ENCODE measurements around the gene MAN1A1.

The MAN1A1 gene

DNA sequence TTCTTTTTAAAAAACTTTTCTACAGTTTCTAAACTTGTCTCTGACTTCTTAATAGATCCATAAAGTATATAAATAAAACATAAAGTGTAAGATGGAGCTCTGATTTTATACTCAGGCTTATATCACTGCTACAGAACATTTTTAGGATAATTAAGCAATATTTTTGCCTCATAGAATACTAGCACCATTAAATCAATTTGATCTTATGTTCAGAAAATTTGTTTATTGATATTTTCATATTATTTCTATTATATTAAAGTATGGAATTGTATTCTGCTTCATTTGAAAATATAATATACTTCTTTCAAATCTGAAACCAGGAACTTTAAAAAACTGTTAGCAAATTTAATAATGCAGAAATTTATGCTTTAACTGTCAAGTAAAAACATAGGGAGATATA is 106.5 kb downstream of the MAN1A1 start:
- no peak for DNase-seq (ENCODE audit: extremely low spot score)
- TF ChIP-seq ZNF384 (IDR thresholded peaks at IDR 0.05): no peak
- TF ChIP-seq, protein P1, sequence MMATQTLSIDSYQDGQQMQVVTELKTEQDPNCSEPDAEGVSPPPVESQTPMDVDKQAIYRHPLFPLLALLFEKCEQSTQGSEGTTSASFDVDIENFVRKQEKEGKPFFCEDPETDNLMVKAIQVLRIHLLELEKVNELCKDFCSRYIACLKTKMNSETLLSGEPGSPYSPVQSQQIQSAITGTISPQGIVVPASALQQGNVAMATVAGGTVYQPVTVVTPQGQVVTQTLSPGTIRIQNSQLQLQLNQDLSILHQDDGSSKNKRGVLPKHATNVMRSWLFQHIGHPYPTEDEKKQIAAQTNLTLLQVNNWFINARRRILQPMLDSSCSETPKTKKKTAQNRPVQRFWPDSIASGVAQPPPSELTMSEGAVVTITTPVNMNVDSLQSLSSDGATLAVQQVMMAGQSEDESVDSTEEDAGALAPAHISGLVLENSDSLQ (IDR thresholded peaks at IDR 0.05): no peak
- no peak for TF ChIP-seq CTBP1 (IDR thresholded peaks at IDR 0.05; ENCODE audit: borderline replicate concordance)
- TF ChIP-seq LEF1 (IDR thresholded peaks at IDR 0.05; ENCODE audit: borderline replicate concordance): no peak
- TF ChIP-seq BHLHE40 (IDR thresholded peaks at IDR 0.05; ENCODE audit: borderline replicate concordance): no peak
- TF ChIP-seq FOXM1 (IDR thresholded peaks at IDR 0.05; ENCODE audit: borderline replicate concordance): no peak
- TF ChIP-seq ARNT (IDR thresholded peaks at IDR 0.05): no peak
- no peak for TF ChIP-seq HDGF (IDR thresholded peaks at IDR 0.05; ENCODE audit: borderline replicate concordance)
- no peak for TF ChIP-seq TARDBP (IDR thresholded peaks at IDR 0.05)
- TF ChIP-seq NFRKB (IDR thresholded peaks at IDR 0.05): no peak
- no peak for TF ChIP-seq FOXA1 (IDR thresholded peaks at IDR 0.05)
- ChIA-PET POLR2A (no interaction called here), CTCF (no interaction called here)

DNA sequence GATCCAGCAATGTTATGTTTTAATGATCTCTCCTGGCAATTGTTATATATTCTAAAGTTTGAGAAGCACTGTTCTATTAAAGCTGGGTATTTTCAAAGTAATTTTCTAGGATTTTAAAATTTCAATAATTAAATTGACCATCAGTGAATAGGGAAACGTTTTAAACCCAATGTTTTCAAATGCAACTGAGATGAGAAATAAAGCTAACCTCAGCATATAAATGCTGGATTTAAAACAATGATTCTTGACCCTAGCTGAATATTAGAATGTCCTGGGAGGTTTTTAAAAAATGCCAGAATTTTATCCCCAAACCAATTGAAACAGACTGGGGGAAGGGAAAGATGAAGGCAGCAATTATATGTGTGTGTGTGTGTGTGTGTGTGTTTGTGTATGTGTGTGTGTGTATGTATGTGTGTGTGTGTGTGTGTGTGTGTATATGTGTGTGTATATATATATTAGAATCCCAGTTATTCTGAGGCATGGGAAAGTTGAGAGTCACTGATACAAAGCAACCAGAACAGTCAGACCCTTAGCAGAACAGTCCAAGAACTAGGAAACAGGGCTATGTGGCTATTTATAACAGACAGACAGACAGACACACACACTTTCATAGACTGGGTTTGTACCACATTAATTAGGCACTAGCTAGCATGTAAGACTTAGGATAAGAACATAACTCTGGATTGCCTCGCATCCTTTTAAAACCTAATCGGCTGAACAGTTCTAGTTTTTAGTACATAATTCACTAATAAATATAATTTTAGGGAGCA is 107.8 kb downstream of the MAN1A1 start:
- ChIA-PET POLR2A (no interaction called here), CTCF (interaction anchor here (0.7 kb wide), 2 partner anchors 9 to 1675 kb away, joined by 3 to 4 read pairs; no protein-coding TSS in a partner anchor)
- no peak for DNase-seq (ENCODE audit: extremely low spot score)
- TF ChIP-seq SUZ12 (IDR thresholded peaks at IDR 0.05) (no peak), HDGF (IDR thresholded peaks at IDR 0.05; ENCODE audit: borderline replicate concordance) (no peak), SP1 (IDR thresholded peaks at IDR 0.05) (no peak), FOXK2 (IDR thresholded peaks at IDR 0.05) (no peak), ZNF384 (IDR thresholded peaks at IDR 0.05) (no peak), CTBP1 (IDR thresholded peaks at IDR 0.05; ENCODE audit: borderline replicate concordance) (no peak), LEF1 (IDR thresholded peaks at IDR 0.05; ENCODE audit: borderline replicate concordance) (no peak), BHLHE40 (IDR thresholded peaks at IDR 0.05; ENCODE audit: borderline replicate concordance) (no peak), TARDBP (IDR thresholded peaks at IDR 0.05) (no peak), FOXM1 (IDR thresholded peaks at IDR 0.05; ENCODE audit: borderline replicate concordance) (no peak)
- TF ChIP-seq, protein P1 (IDR thresholded peaks at IDR 0.05): no peak

DNA sequence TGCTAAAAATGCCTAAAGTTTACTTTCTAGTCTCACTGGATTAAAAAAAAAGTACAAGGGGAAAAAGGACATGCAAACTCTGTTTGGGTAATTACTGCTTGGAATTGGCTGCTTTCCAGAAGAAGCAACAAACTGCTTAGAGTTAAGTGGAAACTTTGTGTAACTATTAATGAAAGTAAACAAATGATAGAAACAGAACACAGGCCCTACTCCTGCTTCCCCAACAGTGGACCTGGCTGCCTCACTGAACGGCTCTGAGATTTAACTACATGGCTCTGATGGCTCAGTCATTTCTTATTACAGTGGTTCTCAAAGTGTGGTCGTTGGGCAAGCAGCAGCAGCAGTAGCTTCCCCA is 108.5 kb downstream of the MAN1A1 start:
- ChIA-PET POLR2A (no interaction called here), CTCF (interaction anchor here (0.7 kb wide), 1 partner anchor 1675 kb away, joined by 4 read pairs; no protein-coding TSS in a partner anchor)
- DNase-seq (ENCODE audit: extremely low spot score): no peak
- no peak for TF ChIP-seq FOXM1 (IDR thresholded peaks at IDR 0.05; ENCODE audit: borderline replicate concordance)
- TF ChIP-seq LEF1 (IDR thresholded peaks at IDR 0.05; ENCODE audit: borderline replicate concordance): no peak
- TF ChIP-seq HDGF (IDR thresholded peaks at IDR 0.05; ENCODE audit: borderline replicate concordance): no peak
- no peak for TF ChIP-seq TARDBP (IDR thresholded peaks at IDR 0.05)

DNA sequence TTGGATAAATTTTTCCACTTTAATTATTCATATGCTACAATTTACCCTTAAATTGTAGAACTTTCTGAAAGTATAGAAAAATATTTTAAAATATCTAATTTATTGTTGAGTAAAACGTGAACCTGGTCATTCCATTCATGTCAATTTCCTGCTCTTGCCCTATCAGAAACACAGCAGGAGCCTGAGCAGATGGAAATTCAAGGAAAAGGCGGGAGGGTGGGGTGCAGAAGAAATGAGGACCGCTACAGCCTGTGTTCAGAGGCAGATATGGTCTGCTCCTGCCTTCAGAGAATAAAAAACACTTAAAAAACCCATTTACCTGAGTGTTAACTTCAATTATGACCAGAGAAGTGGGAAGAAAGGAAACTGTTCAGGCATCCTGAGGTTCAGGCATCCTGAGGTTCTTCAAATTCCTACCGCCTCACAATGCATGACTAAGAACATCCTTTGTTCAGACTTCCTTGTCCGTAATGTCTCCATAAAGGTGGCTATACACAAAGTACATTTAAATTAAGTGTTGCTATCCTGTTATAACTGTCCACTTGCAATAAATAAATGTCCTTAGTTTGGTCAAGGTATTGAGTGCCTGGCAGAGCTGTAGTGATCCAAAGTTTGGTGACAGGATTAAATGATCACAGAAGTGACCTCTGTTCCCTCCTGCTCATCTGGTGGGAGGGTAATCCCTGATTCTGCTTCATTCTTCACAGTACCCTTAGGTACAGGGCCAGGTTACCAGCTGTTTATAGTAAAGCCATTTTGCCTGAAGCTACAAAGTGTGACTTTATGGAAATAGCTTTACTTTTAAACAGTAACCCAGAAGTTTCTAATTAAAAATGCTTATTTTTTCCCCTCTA is 109.1 kb downstream of the MAN1A1 start:
- DNase-seq (ENCODE audit: extremely low spot score): no peak
- CTCF ChIA-PET: no interaction called here
- POLR2A ChIA-PET: no interaction called here
- TF ChIP-seq ELF4 (IDR thresholded peaks at IDR 0.05) (no peak), FOXM1 (IDR thresholded peaks at IDR 0.05; ENCODE audit: borderline replicate concordance) (no peak), FOXK2 (IDR thresholded peaks at IDR 0.05) (no peak), L3MBTL2 (conservative IDR thresholded peaks at IDR 0.05) (no peak), LEF1 (IDR thresholded peaks at IDR 0.05; ENCODE audit: borderline replicate concordance) (no peak), SP1 (IDR thresholded peaks at IDR 0.05) (no peak), CTBP1 (IDR thresholded peaks at IDR 0.05; ENCODE audit: borderline replicate concordance) (no peak), HDGF (IDR thresholded peaks at IDR 0.05; ENCODE audit: borderline replicate concordance) (no peak), ARNT (IDR thresholded peaks at IDR 0.05) (no peak), BHLHE40 (IDR thresholded peaks at IDR 0.05; ENCODE audit: borderline replicate concordance) (no peak), FOXA1 (IDR thresholded peaks at IDR 0.05) (no peak), ZNF384 (IDR thresholded peaks at IDR 0.05) (no peak), TARDBP (IDR thresholded peaks at IDR 0.05) (no peak), SUZ12 (IDR thresholded peaks at IDR 0.05) (no peak), NFRKB (IDR thresholded peaks at IDR 0.05) (no peak)
- TF ChIP-seq, protein P1 (IDR thresholded peaks at IDR 0.05): no peak

DNA sequence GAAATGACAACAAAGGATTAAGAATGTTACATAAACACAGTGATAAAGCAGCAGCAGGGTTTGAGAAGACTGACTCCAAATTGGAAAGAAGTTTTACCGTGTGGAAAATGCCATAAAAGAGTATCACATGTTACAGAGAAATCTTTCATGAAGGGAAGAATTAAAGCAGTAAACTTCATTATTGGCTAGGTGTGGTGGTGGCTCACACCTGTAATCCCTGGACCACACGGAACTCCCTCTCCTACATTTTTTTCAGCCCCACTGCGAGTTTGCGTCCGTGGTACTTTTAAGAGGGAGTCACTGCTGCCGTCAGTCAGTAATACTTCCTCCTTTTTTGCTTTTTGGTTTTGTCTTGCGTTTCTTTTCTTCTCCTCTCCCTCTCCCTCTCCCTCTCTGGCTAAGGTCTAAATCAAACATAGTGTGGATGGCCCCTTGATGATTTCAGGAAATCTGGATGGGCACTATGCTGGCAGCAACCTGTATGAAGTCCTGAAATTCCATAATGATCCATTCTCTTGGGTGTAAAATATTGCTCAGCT is 112.3 kb downstream of the MAN1A1 start:
- POLR2A ChIA-PET: no interaction called here

More for the DNA sequence above, 112.3 kb downstream of the MAN1A1 start:
- CTCF ChIA-PET: no interaction called here
- no peak for TF ChIP-seq HDGF (IDR thresholded peaks at IDR 0.05; ENCODE audit: borderline replicate concordance)
- no peak for TF ChIP-seq SP1 (IDR thresholded peaks at IDR 0.05)
- TF ChIP-seq ELF4 (IDR thresholded peaks at IDR 0.05): no peak
- no peak for TF ChIP-seq TARDBP (IDR thresholded peaks at IDR 0.05)
- no peak for TF ChIP-seq SUZ12 (IDR thresholded peaks at IDR 0.05)
- TF ChIP-seq ZNF384 (IDR thresholded peaks at IDR 0.05): no peak
- TF ChIP-seq, protein P1 (IDR thresholded peaks at IDR 0.05): no peak
- TF ChIP-seq BHLHE40 (IDR thresholded peaks at IDR 0.05; ENCODE audit: borderline replicate concordance): no peak
- no peak for TF ChIP-seq L3MBTL2 (conservative IDR thresholded peaks at IDR 0.05)
- no peak for TF ChIP-seq FOXK2 (IDR thresholded peaks at IDR 0.05)
- TF ChIP-seq CTBP1 (IDR thresholded peaks at IDR 0.05; ENCODE audit: borderline replicate concordance): no peak
- TF ChIP-seq FOXM1 (IDR thresholded peaks at IDR 0.05; ENCODE audit: borderline replicate concordance): no peak
- no peak for TF ChIP-seq FOXA1 (IDR thresholded peaks at IDR 0.05)
- TF ChIP-seq LEF1 (IDR thresholded peaks at IDR 0.05; ENCODE audit: borderline replicate concordance): no peak
- no peak for TF ChIP-seq NFRKB (IDR thresholded peaks at IDR 0.05)
- TF ChIP-seq ARNT (IDR thresholded peaks at IDR 0.05): no peak
- no peak for DNase-seq (ENCODE audit: extremely low spot score)
